HG03045 (cell line): ENCODE results near the gene LYL1.

Source experiments
- ATAC-seq: cut with Tn5 transposase; IDR thresholded peaks from one replicate; pipeline ENCODE4 v1.9.1; 2021; ENCODE audit warnings: mild to moderate bottlenecking, moderate library complexity; ENCODE audit not compliant: unreplicated experiment

LYL1 gene

GRCh38 chr19:13094771-13095392 is 7.8 kb downstream of the LYL1 start:
- no peak for ATAC-seq

- no peak for ATAC-seq
Measured at GRCh38 chr19:13094106-13094504, 8.6 kb downstream of the LYL1 start.

GRCh38 chr19:13093407-13094105 is 9.1 kb downstream of the LYL1 start:
- ATAC-seq, result no peak

- no peak for ATAC-seq
Measured at GRCh38 chr19:13092606-13093235, 9.9 kb downstream of the LYL1 start.

GRCh38 chr19:13092158-13092543 is 10.5 kb downstream of the LYL1 start:
- no peak for ATAC-seq

GRCh38 chr19:13091400-13092157 is 11.1 kb downstream of the LYL1 start:
- ATAC-seq, result no peak

GRCh38 chr19:13090511-13091231 is 12.0 kb downstream of the LYL1 start:
- ATAC-seq, result no peak

GRCh38 chr19:13089857-13090507 is 12.7 kb downstream of the LYL1 start:
- no peak for ATAC-seq

GRCh38 chr19:13089139-13089856 is 13.4 kb downstream of the LYL1 start:
- ATAC-seq, result no peak

GRCh38 chr19:13087795-13088537 is 14.7 kb downstream of the LYL1 start:
- no peak for ATAC-seq

GRCh38 chr19:13087295-13087694 is 15.4 kb downstream of the LYL1 start:
- ATAC-seq, result no peak

- ATAC-seq, result no peak
Measured at GRCh38 chr19:13086341-13086740, 16.3 kb downstream of the LYL1 start.

GRCh38 chr19:13085666-13086065 is 17.0 kb downstream of the LYL1 start:
- ATAC-seq, result no peak

GRCh38 chr19:13083627-13084026 is 19.0 kb downstream of the LYL1 start:
- ATAC-seq, result no peak

- ATAC-seq, result no peak
Measured at GRCh38 chr19:13083008-13083404, 19.7 kb downstream of the LYL1 start.

GRCh38 chr19:13082192-13083007 is 20.3 kb downstream of the LYL1 start:
- ATAC-seq, result no peak

- ATAC-seq, result no peak
Measured at GRCh38 chr19:13079542-13079986, 23.1 kb downstream of the LYL1 start.

GRCh38 chr19:13078897-13079541 is 23.6 kb downstream of the LYL1 start:
- ATAC-seq, result no peak
